ENCODE data around the gene WDFY4.

WDFY4 gene

GRCh38 chr10:48690791-48691660, 6.4 kb downstream of the WDFY4 start:
- no peak for DNase-seq

- no peak for DNase-seq
Observed at GRCh38 chr10:48691812-48692528, 7.3 kb downstream of the WDFY4 start.

- no peak for DNase-seq
Observed at GRCh38 chr10:48692748-48693147, 8.1 kb downstream of the WDFY4 start.

GRCh38 chr10:48693206-48693605, 8.5 kb downstream of the WDFY4 start:
- DNase-seq, result no peak

GRCh38 chr10:48694371-48695030, 9.8 kb downstream of the WDFY4 start:
- no peak for DNase-seq

- DNase-seq, result no peak
Observed at GRCh38 chr10:48695636-48696534, 11.2 kb downstream of the WDFY4 start.

GRCh38 chr10:48696535-48696873, 11.8 kb downstream of the WDFY4 start:
- DNase-seq, result no peak

GRCh38 chr10:48697091-48697490, 12.4 kb downstream of the WDFY4 start:
- no peak for DNase-seq

GRCh38 chr10:48697821-48698764, 13.4 kb downstream of the WDFY4 start:
- no peak for DNase-seq

- DNase-seq, result no peak
Observed at GRCh38 chr10:48699011-48699627, 14.4 kb downstream of the WDFY4 start.

- DNase-seq, result no peak
Observed at GRCh38 chr10:48700071-48700470, 15.4 kb downstream of the WDFY4 start.

GRCh38 chr10:48700493-48700892, 15.8 kb downstream of the WDFY4 start:
- DNase-seq, result no peak

- no peak for DNase-seq
Observed at GRCh38 chr10:48701139-48701901, 16.6 kb downstream of the WDFY4 start.

- no peak for DNase-seq
Observed at GRCh38 chr10:48701941-48702340, 17.3 kb downstream of the WDFY4 start.

GRCh38 chr10:48703531-48704122, 19.0 kb downstream of the WDFY4 start:
- DNase-seq, result no peak

GRCh38 chr10:48704156-48704555, 19.5 kb downstream of the WDFY4 start:
- DNase-seq, result no peak

GRCh38 chr10:48705401-48705938, 20.8 kb downstream of the WDFY4 start:
- no peak for DNase-seq

GRCh38 chr10:48707472-48707871, 22.8 kb downstream of the WDFY4 start:
- DNase-seq, result no peak

GRCh38 chr10:48708144-48708543, 23.5 kb downstream of the WDFY4 start:
- no peak for DNase-seq

Data from CD4-positive, alpha-beta T cell treated with Interferon gamma for 1 hour (primary cell).